Raji (cell line): Measurements from ENCODE around the gene SAMMSON.

Source experiments
- POLR2A ChIP-seq: IDR thresholded peaks from 2 replicates; pipeline ENCODE4 v1.6.1; 2011; ENCODE audit warnings: low read depth, low read length, control low read depth; ENCODE audit not compliant: insufficient read depth

Gene SAMMSON

GRCh38 chr3:70000028-70000410 lies 486 bp downstream of the SAMMSON start:
- TF ChIP-seq POLR2A, result no peak

GRCh38 chr3:70000563-70001081 lies 1.1 kb downstream of the SAMMSON start:
- TF ChIP-seq POLR2A, result no peak

GRCh38 chr3:70003119-70003518 lies 3.6 kb downstream of the SAMMSON start:
- TF ChIP-seq POLR2A, result no peak

- TF ChIP-seq POLR2A, result no peak
Observed at GRCh38 chr3:70006089-70006488, 6.6 kb downstream of the SAMMSON start.

- TF ChIP-seq POLR2A, result no peak
Observed at GRCh38 chr3:70010346-70010745, 10.8 kb downstream of the SAMMSON start.

GRCh38 chr3:70011582-70011981 lies 12.0 kb downstream of the SAMMSON start:
- TF ChIP-seq POLR2A, result no peak

- no peak for TF ChIP-seq POLR2A
Observed at GRCh38 chr3:70020906-70021660, 21.6 kb downstream of the SAMMSON start.

- TF ChIP-seq POLR2A, result no peak
Observed at GRCh38 chr3:70028361-70028760, 28.8 kb downstream of the SAMMSON start.

GRCh38 chr3:70038693-70039092 lies 39.2 kb downstream of the SAMMSON start:
- TF ChIP-seq POLR2A, result no peak

- no peak for TF ChIP-seq POLR2A
Observed at GRCh38 chr3:70040386-70040785, 40.9 kb downstream of the SAMMSON start.

- no peak for TF ChIP-seq POLR2A
Observed at GRCh38 chr3:70042641-70043040, 43.1 kb downstream of the SAMMSON start.

- no peak for TF ChIP-seq POLR2A
Observed at GRCh38 chr3:70049761-70050160, 50.2 kb downstream of the SAMMSON start.

- no peak for TF ChIP-seq POLR2A
Observed at GRCh38 chr3:70053293-70053692, 53.8 kb downstream of the SAMMSON start.

GRCh38 chr3:70056081-70056480 lies 56.5 kb downstream of the SAMMSON start:
- no peak for TF ChIP-seq POLR2A

GRCh38 chr3:70057426-70057825 lies 57.9 kb downstream of the SAMMSON start:
- TF ChIP-seq POLR2A, result no peak

- TF ChIP-seq POLR2A, result no peak
Observed at GRCh38 chr3:70061096-70061495, 61.6 kb downstream of the SAMMSON start.
